Loucy (cell line): ENCODE results near the gene KRTAP10-5.
"Not testable (repeated sequence)": the region's sequence is repeated elsewhere in the genome, so short reads cannot be mapped to it uniquely, and the experiment has no call there.

Experiments used
- H2AFZ ChIP-seq: fragments of 200-600 bp; sonication (generic); 2 replicates; pipeline ENCODE4 v1.6.0; 2016; ENCODE audit warnings: antibody characterized with exemption, mild to moderate bottlenecking, low read length, moderate library complexity
- H3F3A ChIP-seq: fragments of 200-600 bp; 2 replicates; pipeline ENCODE4 v1.6.0; 2016; ENCODE audit warnings: antibody characterized with exemption, low read depth, mild to moderate bottlenecking
- H3K27me3 ChIP-seq: fragments of 200-600 bp; sonication (generic); 2 replicates; pipeline ENCODE4 v1.6.1; 2014; ENCODE audit warnings: low read length, mild to moderate bottlenecking; ENCODE audit not compliant: insufficient read depth, poor library complexity, severe bottlenecking
- H3K36me3 ChIP-seq: fragments of 200-600 bp; sonication (generic); 2 replicates; pipeline ENCODE4 v1.6.1; 2016; ENCODE audit warnings: low read length; ENCODE audit not compliant: insufficient read depth
- H3K4me1 ChIP-seq: fragments of 200-600 bp; sonication (generic); 2 replicates; pipeline ENCODE4 v1.5.1; 2014; ENCODE audit warnings: low read length, mild to moderate bottlenecking; ENCODE audit not compliant: insufficient read depth, poor library complexity, severe bottlenecking
- H3K4me2 ChIP-seq: fragments of 200-600 bp; sonication (generic); 2 replicates; pipeline ENCODE4 v1.6.0; 2014; ENCODE audit warnings: antibody characterized with exemption, low read length, low read depth, mild to moderate bottlenecking; ENCODE audit not compliant: poor library complexity, severe bottlenecking
- H3K4me3 ChIP-seq: fragments of 200-600 bp; sonication (generic); 2 replicates; pipeline ENCODE4 v1.5.1; 2014; ENCODE audit warnings: low read length, mild to moderate bottlenecking, mixed read lengths; ENCODE audit not compliant: poor library complexity, severe bottlenecking
- H3K79me2 ChIP-seq: fragments of 200-600 bp; sonication (generic); 2 replicates; pipeline ENCODE4 v1.6.1; 2014; ENCODE audit warnings: low read length; ENCODE audit not compliant: insufficient read depth
- H3K9ac ChIP-seq: fragments of 200-600 bp; sonication (generic); 2 replicates; pipeline ENCODE4 v1.6.0; 2014; ENCODE audit warnings: mild to moderate bottlenecking, low read depth, low read length, moderate library complexity; ENCODE audit not compliant: poor library complexity, severe bottlenecking
- H3K9me2 ChIP-seq: fragments of 200-600 bp; sonication (generic); replicated peaks from 2 replicates; pipeline ENCODE4 v1.6.1; 2016; ENCODE audit warnings: low read depth, low read length, mixed read lengths
- H3K9me3 ChIP-seq: fragments of 200-600 bp; sonication (generic); 2 replicates; pipeline ENCODE4 v1.6.1; 2014; ENCODE audit warnings: mild to moderate bottlenecking, antibody characterized with exemption, low read length, low read depth; ENCODE audit not compliant: insufficient read depth
- H4K20me1 ChIP-seq: fragments of 200-600 bp; sonication (generic); 2 replicates; pipeline ENCODE4 v1.6.0; 2014; ENCODE audit warnings: antibody characterized with exemption, low read length, mild to moderate bottlenecking; ENCODE audit not compliant: insufficient read depth, poor library complexity, severe bottlenecking
- CTCF ChIP-seq: fragments of 200-600 bp; sonication (generic); conservative IDR thresholded peaks from 2 replicates; pipeline ENCODE4 v1.5.1; 2014; ENCODE audit warnings: mild to moderate bottlenecking, antibody characterized with exemption, low read length
- EZH2phosphoT487 ChIP-seq: fragments of 200-600 bp; IDR thresholded peaks from 2 replicates; pipeline ENCODE4 v1.6.1; 2018; ENCODE audit warnings: antibody characterized with exemption, mild to moderate bottlenecking, moderate library complexity, borderline replicate concordance

KRTAP10-5 gene

DNA sequence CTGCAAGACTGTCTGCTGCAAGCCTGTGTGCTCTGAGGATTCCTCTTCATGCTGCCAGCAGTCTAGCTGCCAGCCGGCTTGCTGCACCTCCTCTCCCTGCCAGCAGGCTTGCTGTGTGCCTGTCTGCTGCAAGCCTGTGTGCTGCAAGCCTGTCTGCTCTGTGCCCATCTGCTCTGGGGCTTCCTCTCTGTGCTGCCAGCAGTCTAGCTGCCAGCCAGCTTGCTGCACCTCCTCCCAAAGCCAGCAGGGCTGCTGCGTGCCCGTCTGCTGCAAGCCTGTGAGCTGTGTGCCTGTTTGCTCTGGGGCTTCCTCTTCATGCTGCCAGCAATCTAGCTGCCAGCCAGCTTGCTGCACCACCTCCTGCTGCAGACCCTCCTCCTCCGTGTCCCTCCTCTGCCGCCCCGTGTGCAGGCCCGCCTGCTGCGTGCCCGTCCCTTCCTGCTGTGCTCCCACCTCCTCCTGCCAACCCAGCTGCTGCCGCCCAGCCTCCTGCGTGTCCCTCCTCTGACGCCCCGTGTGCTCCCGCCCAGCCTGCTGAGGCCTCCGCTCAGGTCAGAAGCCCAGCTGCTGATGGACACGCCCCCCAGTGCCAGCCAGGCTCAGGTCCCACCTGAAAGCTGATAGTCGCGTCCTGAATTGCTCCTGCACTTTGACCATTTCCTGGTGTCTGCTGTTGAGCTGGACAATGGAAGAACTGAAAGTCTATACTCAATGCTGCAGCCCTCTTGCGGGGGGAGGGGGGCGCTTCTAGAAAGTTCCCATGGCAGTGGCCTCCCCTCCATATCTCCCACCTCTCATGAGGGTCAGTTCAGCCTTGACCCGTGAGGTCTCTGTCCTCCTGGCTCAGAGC, 5.7 kb downstream of the KRTAP10-5 start:
- Histone ChIP-seq H4K20me1 (no peaks in the 10 kb centered on the region), H3K9me3 (no peaks in the 10 kb centered on the region; the same call in 1 of the 2 replicates), H3K36me3 (no peaks in the 10 kb centered on the region), H3K4me1 (no peaks in the 10 kb centered on the region), H3K4me2 (no peak overlapping the region), H3K4me3 (no peak overlapping the region), H3K9ac (no peak overlapping the region), H3F3A (no peaks in the 10 kb centered on the region), H2AFZ (no peak overlapping the region), H3K27me3 (no peaks in the 10 kb centered on the region), H3K79me2 (no peaks in the 10 kb centered on the region), H3K9me2 (no peaks in the 10 kb centered on the region)
- TF ChIP-seq EZH2phosphoT487 (no peak), CTCF (no peak)

DNA sequence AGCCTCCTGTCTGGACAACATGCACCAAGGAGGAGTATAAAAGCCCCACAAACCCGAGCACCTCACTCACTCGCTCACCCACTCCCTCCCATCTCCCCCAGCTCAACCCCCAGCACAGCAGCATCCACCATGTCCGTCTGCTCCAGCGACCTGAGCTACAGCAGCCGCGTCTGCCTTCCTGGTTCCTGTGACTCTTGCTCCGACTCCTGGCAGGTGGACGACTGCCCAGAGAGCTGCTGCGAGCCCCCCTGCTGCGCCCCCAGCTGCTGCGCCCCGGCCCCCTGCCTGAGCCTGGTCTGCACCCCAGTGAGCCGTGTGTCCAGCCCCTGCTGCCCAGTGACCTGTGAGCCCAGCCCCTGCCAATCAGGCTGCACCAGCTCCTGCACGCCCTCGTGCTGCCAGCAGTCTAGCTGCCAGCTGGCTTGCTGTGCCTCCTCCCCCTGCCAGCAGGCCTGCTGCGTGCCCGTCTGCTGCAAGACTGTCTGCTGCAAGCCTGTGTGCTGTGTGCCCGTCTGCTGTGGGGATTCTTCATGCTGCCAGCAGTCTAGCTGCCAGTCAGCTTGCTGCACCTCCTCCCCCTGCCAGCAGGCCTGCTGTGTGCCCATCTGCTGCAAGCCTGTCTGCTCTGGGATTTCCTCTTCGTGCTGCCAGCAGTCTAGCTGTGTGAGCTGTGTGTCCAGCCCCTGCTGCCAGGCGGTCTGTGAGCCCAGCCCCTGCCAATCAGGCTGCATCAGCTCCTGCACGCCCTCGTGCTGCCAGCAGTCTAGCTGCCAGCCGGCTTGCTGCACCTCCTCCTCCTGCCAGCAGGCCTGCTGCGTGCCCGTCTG, 6.6 kb downstream of the KRTAP10-5 start, which contains the start of gene KRTAP10-4:
Gene KRTAP10-4, plus strand, starts transcription at position 100 of the 827 bp plus-strand sequence. Its CDS starts 30 bp downstream, at position 130.
- H3K27me3 ChIP-seq, H3K36me3 ChIP-seq, H4K20me1 ChIP-seq, H3K9me2 ChIP-seq, H2AFZ ChIP-seq, H3K79me2 ChIP-seq, H3K4me3 ChIP-seq, H3K9ac ChIP-seq, H3K9me3 ChIP-seq, H3K4me1 ChIP-seq, H3K4me2 ChIP-seq, H3F3A ChIP-seq: not testable (repeated sequence)

GRCh38 chr21:44572959-44573583, 7.3 kb downstream of the KRTAP10-5 start:
- H3K4me2 ChIP-seq, result no peak overlapping the region
- H4K20me1 ChIP-seq, result no peaks in the 10 kb centered on the region
- no peaks in the 10 kb centered on the region for H3K9me2 ChIP-seq
- no peaks in the 10 kb centered on the region for H3K4me1 ChIP-seq
- H3K4me3 ChIP-seq, result no peak overlapping the region
- no peak overlapping the region for H2AFZ ChIP-seq
- H3K79me2 ChIP-seq, result no peaks in the 10 kb centered on the region
- no peaks in the 10 kb centered on the region; the same call in 1 of the 2 replicates for H3K9me3 ChIP-seq
- H3K36me3 ChIP-seq, result no peaks in the 10 kb centered on the region
- TF ChIP-seq CTCF (no peak), EZH2phosphoT487 (no peak)
- H3K9ac ChIP-seq, result no peak overlapping the region
- H3K27me3 ChIP-seq, result no peaks in the 10 kb centered on the region
- H3F3A ChIP-seq, result no peaks in the 10 kb centered on the region
